ENCODE results near the gene BRIX1. TPM values are rescaled to one million over a fixed set of nuclear protein-coding genes. Genes with fewer than 3 reads are reported as not detected.
A peak's percentile ranks its signal among the peaks of the same experiment; 100 is the strongest.

Gene BRIX1
- total and polyA plus RNA-seq, 2 of the 13 experiments (the other 11 are each of a cell fraction or from before 2014, with no cell fraction given) = 23.6 to 78.4 TPM

DNA sequence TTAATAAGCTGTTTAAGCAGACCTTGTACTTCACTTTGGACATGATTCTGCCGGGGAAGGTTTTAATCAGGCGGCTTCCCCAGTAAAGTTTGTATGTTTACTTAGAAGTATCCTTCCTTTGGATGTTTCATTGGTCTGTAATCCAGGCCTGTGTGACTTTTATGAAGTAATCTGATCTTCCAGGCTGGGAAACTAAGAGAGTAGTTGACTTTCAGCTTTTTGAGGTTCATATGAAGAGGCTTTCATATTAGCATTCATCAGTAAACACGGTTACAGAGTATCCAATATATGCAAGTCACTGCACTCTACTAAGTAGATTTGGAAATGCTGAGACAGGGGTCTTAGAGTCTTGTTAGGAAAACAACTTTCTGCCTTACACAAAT lies 14.9 kb downstream of the BRIX1 start (continued):
- TF ChIP-seq IRX3 (CRISPR knock-in tag; IDR thresholded peaks at IDR 0.05; ENCODE audit: borderline replicate concordance, low read depth) = no peak

DNA sequence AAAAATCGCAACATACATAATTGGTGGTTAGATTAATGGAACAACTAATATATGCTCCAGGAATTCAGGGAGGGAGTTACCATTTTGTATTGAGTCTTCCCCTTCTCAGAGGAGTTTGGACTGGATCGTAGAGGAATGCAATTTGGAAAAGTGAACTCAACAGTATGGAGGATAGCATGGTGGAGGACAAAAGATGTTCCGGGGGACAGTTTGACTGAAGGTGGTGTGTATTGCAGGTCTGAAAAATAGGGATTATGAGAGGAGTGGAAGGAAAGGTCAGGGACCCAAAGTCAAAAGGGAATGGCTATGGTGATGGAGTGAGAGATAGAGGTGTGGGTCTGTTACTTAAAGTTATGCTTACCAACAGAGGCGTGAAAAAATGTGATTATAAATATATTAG lies 15.4 kb downstream of the BRIX1 start:
- no peak for FAIRE-seq
- Histone ChIP-seq H3K4me3 (replicated peaks in 1 of 3; ENCODE audit: insufficient read depth in 1 of 3, low read depth in 2 of 3, low read length in 3 of 3) (peak overlapping the region; percentile 91 to 99 (median 96); a peak in 5 of 6 replicates), H3K4me2 (ENCODE audit: low read depth, low read length) (peak overlapping the region; percentile 77), H3K36me3 (replicated peaks in 1 of 2; ENCODE audit: control insufficient read depth in 1 of 2, insufficient read depth in 2 of 2, low read length in 2 of 2) (peaks cover 0 to 18% of the 10 kb centered on the region in 2 experiments; a peak in 2 of 5 replicates), H3K27ac (ENCODE audit: extremely low read length, insufficient read depth, low read length) (peak overlapping the region; percentile 92), H3K9me3 (ENCODE audit: low read length) (no peaks in the 10 kb centered on the region), H3K4me1 (ENCODE audit: insufficient read depth, low read length) (peaks cover 19% of the 10 kb centered on the region), H2AFZ (ENCODE audit: low read length) (no peak overlapping the region), H3K79me2 (ENCODE audit: insufficient read depth, low read length) (peaks cover 41% of the 10 kb centered on the region), H3K27me3 (ENCODE audit: control insufficient read depth in 1 of 2, insufficient read depth in 2 of 2, low read length in 2 of 2) (no peaks in the 10 kb centered on the region; a peak in 1 of 5 replicates), H4K20me1 (ENCODE audit: insufficient read depth, low read length) (no peaks in the 10 kb centered on the region), H3K9ac (ENCODE audit: insufficient read depth, low read depth, low read length) (peak overlapping the region; percentile 94)
- in situ Hi-C loops (cut with HindIII; ENCODE audit: extremely low pct_ligation_motif_present, low pct_unique_long_range_greater_than_20kb) = no loop called here
- TF ChIP-seq, protein P1, sequence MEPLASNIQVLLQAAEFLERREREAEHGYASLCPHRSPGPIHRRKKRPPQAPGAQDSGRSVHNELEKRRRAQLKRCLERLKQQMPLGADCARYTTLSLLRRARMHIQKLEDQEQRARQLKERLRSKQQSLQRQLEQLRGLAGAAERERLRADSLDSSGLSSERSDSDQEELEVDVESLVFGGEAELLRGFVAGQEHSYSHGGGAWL (CRISPR knock-in tag; IDR thresholded peaks at IDR 0.05) = no peak
- TF ChIP-seq ZNF333 (CRISPR knock-in tag; IDR thresholded peaks at IDR 0.05; ENCODE audit: borderline replicate concordance) (no peak), ASH2L (IDR thresholded peaks at IDR 0.05; ENCODE audit: insufficient read length, low read depth, low read length) (no peak)
- TF ChIP-seq, protein P2, sequence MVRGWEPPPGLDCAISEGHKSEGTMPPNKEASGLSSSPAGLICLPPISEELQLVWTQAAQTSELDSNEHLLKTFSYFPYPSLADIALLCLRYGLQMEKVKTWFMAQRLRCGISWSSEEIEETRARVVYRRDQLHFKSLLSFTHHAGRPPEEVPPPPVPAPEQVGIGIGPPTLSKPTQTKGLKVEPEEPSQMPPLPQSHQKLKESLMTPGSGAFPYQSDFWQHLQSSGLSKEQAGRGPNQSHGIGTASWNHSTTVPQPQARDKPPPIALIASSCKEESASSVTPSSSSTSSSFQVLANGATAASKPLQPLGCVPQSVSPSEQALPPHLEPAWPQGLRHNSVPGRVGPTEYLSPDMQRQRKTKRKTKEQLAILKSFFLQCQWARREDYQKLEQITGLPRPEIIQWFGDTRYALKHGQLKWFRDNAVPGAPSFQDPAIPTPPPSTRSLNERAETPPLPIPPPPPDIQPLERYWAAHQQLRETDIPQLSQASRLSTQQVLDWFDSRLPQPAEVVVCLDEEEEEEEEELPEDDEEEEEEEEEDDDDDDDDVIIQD (CRISPR knock-in tag; IDR thresholded peaks at IDR 0.05; ENCODE audit: low read depth) = no peak
- ChIA-PET POLR2A (interaction anchor here (3.4 kb wide), 1 partner anchor 14 kb away, joined by 92 read pairs; the partner anchor contains the start of genes BRIX1 and RAD1), CTCF (ENCODE audit: low intra/inter-chr PET ratio, low total read pairs) (no interaction called here)
- WGBS (ENCODE audit: low lambda C conversion rate) = 38% methylated on average over 4 of the region's 4 CpGs
- intact Hi-C loops (cut with micrococcal nuclease; ENCODE audit: unreplicated experiment) = no loop called here
- no peak for DNase-seq (ENCODE audit: low spot score)
- no peak for ATAC-seq
- TSS peak; percentile 67 for BruUV-seq (replicated peaks)

Measured in HepG2 (cell line).